CD14-positive monocyte (primary cell): ENCODE measurements around the gene ASTN2. TPM values are rescaled to one million over a fixed set of nuclear protein-coding genes. Genes with fewer than 3 reads are reported as not detected.

Experiments used
- DNase-seq, 3 donors: peaks; one replicate each; pipeline ENCODE4 v3.0.0-alpha.2; 2011 to 2022
- H2AFZ ChIP-seq: 2 replicates; pipeline ENCODE4 v1.6.0; 2012; ENCODE audit warnings: mild to moderate bottlenecking, low read depth, low read length, inconsistent platforms; ENCODE audit not compliant: insufficient read depth, poor library complexity, severe bottlenecking
- H3K27ac ChIP-seq, 2 donors: 1 replicate in 1 of 2; 2 replicates in 1 of 2; pipeline ENCODE4 v1.5.1; 2012 to 2013; ENCODE audit warnings: low read length in 2 of 2, control low read depth in 1 of 2, inconsistent platforms in 1 of 2, low read depth in 1 of 2, mild to moderate bottlenecking in 1 of 2
- H3K27me3 ChIP-seq, 2 donors: one replicate each; pipeline versions ENCODE4 v1.6.0 to v1.6.1; 2011 to 2013; ENCODE audit warnings: low read length in 2 of 2; ENCODE audit not compliant: control insufficient read depth in 2 of 2, insufficient read depth in 2 of 2
- H3K36me3 ChIP-seq, 2 donors: replicated peaks in 1 of 2; 1 replicate in 1 of 2; 2 replicates in 1 of 2; pipeline versions ENCODE4 v1.5.1 to v1.6.1; 2012 to 2013; ENCODE audit warnings: low read length in 2 of 2, control low read depth in 1 of 2, inconsistent platforms in 1 of 2, mild to moderate bottlenecking in 1 of 2; ENCODE audit not compliant: insufficient read depth in 2 of 2, control insufficient read depth in 1 of 2
- H3K4me1 ChIP-seq, 2 donors: 1 replicate in 1 of 2; 2 replicates in 1 of 2; pipeline versions ENCODE4 v1.5.1 to v1.6.1; 2012 to 2013; ENCODE audit warnings: low read length in 2 of 2, control low read depth in 1 of 2, inconsistent platforms in 1 of 2, mild to moderate bottlenecking in 1 of 2, moderate library complexity in 1 of 2; ENCODE audit not compliant: insufficient read depth in 2 of 2, control insufficient read depth in 1 of 2
- H3K4me2 ChIP-seq: replicated peaks from 2 replicates; pipeline ENCODE3; 2012; ENCODE audit warnings: low read length, moderate library complexity, mild to moderate bottlenecking; ENCODE audit not compliant: poor library complexity, severe bottlenecking; ENCODE audit errors: extremely low read depth
- H3K4me3 ChIP-seq, 3 experiments: fragments of 200-600 bp in 1 of 3; sonication (generic) in 1 of 3; replicated peaks in 1 of 3; 1 replicate in 2 of 3; 2 replicates in 1 of 3; pipeline ENCODE4 v1.5.1; 2011 to 2013; ENCODE audit warnings: low read length in 3 of 3, mild to moderate bottlenecking in 3 of 3, control low read depth in 2 of 3, low read depth in 2 of 3, inconsistent platforms in 1 of 3, moderate library complexity in 1 of 3
- H3K79me2 ChIP-seq: 2 replicates; pipeline ENCODE4 v1.6.0; 2012; ENCODE audit warnings: mild to moderate bottlenecking, control low read depth, inconsistent platforms, low read length, moderate library complexity; ENCODE audit not compliant: insufficient read depth
- H3K9ac ChIP-seq: 2 replicates; pipeline ENCODE4 v1.6.0; 2017; ENCODE audit warnings: low read length, mild to moderate bottlenecking; ENCODE audit not compliant: insufficient read depth, poor library complexity, severe bottlenecking
- H3K9me3 ChIP-seq, 2 donors: replicated peaks in 1 of 2; 1 replicate in 1 of 2; 2 replicates in 1 of 2; pipeline versions ENCODE4 v1.5.1 to v1.6.1; 2012 to 2013; ENCODE audit warnings: low read length in 2 of 2, control low read depth in 1 of 2; ENCODE audit not compliant: control insufficient read depth in 1 of 2, insufficient read depth in 1 of 2
- H4K20me1 ChIP-seq: 2 replicates; pipeline ENCODE4 v1.6.0; 2012; ENCODE audit warnings: mild to moderate bottlenecking, low read length, control low read depth, moderate library complexity; ENCODE audit not compliant: insufficient read depth
- H3K27ac Mint-ChIP-seq, 7 donors: one replicate each; pipeline ENCODE4 v1.8.0; 2020; ENCODE audit warnings: mild to moderate bottlenecking in 7 of 7, mixed read lengths in 7 of 7, moderate library complexity in 6 of 7, inconsistent platforms in 2 of 7
- H3K27me3 Mint-ChIP-seq, 3 donors: one replicate each; pipeline ENCODE4 v1.8.0; 2021 to 2022; ENCODE audit warnings: low read depth in 3 of 3, mild to moderate bottlenecking in 3 of 3, mixed read lengths in 3 of 3, moderate library complexity in 3 of 3, inconsistent platforms in 1 of 3
- H3K36me3 Mint-ChIP-seq, 2 donors: one replicate each; pipeline ENCODE4 v1.8.0; 2020; ENCODE audit warnings: mixed read lengths in 2 of 2, inconsistent platforms in 1 of 2, mild to moderate bottlenecking in 1 of 2
- H3K4me1 Mint-ChIP-seq: one replicate; pipeline ENCODE4 v1.8.0; 2020; ENCODE audit warnings: mild to moderate bottlenecking, mixed read lengths
- H3K4me3 Mint-ChIP-seq, 2 donors: one replicate each; pipeline ENCODE4 v1.8.0; 2020; ENCODE audit warnings: mild to moderate bottlenecking in 2 of 2, mixed read lengths in 2 of 2, moderate library complexity in 1 of 2
- H3K9me3 Mint-ChIP-seq, 7 donors: one replicate each; pipeline ENCODE4 v1.8.0; 2020 to 2022; ENCODE audit warnings: mixed read lengths in 7 of 7, mild to moderate bottlenecking in 6 of 7, moderate library complexity in 6 of 7, inconsistent platforms in 2 of 7
- CTCF ChIP-seq: fragments of 200-600 bp; IDR thresholded peaks from one replicate; pipeline ENCODE4 v1.8.0; 2022; ENCODE audit warnings: antibody characterized with exemption, mild to moderate bottlenecking
- WGBS: methylation state at CpG from one replicate; pipeline ENCODE4 v1.1.5; 2013; ENCODE audit warnings: missing lambda C conversion rate; ENCODE audit not compliant: insufficient coverage; 5-methylcytosine and 5-hydroxymethylcytosine counted together
- intact Hi-C, 2 donors: fragments of 100-400 bp; cut with micrococcal nuclease; formaldehyde crosslinking; loops; one replicate each; pipeline versions ENCODE4 v1.15.0 to v1.15.1; 2023
- polyA plus RNA-seq, 3 donors: library from polyadenylated mRNA; depleted of rRNA in 1 of 3; unstranded in 2 of 3; stranded (reverse) in 1 of 3; fragments of 300-500 nt in 2 of 3; fragments of >200 nt in 1 of 3; fragmentation: Illumina TruSeq in 2 of 3; gene quantifications; 1 replicate in 2 of 3; 2 replicates in 1 of 3; pipeline ENCODE4 v1.2.3, GENCODE V29; 2012 to 2021

ASTN2 gene
- polyA plus RNA-seq, 3 donors, result not detected

- H3K79me2 ChIP-seq, result no peaks in the 10 kb centered on the region
- intact Hi-C loops, result loop anchor here (5.0 to 10.0 kb wide), 2 partner anchors 77 to 980 kb away; no protein-coding TSS in a partner anchor
- no peak overlapping the region for H3K4me2 ChIP-seq
- no peaks in the 10 kb centered on the region for H3K9me3 ChIP-seq
- no peak overlapping the region for H3K27ac ChIP-seq
- Mint-ChIP-seq H3K4me1 (no peaks in the 10 kb centered on the region), H3K27me3 (peaks cover 0 to 2% (median 2%) of the 10 kb centered on the region in 3 donors), H3K27ac (no peak overlapping the region), H3K4me3 (no peak overlapping the region), H3K36me3 (no peaks in the 10 kb centered on the region), H3K9me3 (no peaks in the 10 kb centered on the region)
- H2AFZ ChIP-seq, result no peak overlapping the region
- H3K4me3 ChIP-seq, result no peak overlapping the region
- WGBS, result 38% methylated on average over 5 of the region's 12 CpGs
- H3K27me3 ChIP-seq, result no peaks in the 10 kb centered on the region
- peak; percentile 88 for TF ChIP-seq CTCF
- H4K20me1 ChIP-seq, result no peaks in the 10 kb centered on the region
- DNase-seq, result peak; percentile 51 to 61 (median 53)
- no peak overlapping the region for H3K9ac ChIP-seq
- no peaks in the 10 kb centered on the region for H3K4me1 ChIP-seq
- H3K36me3 ChIP-seq, result no peaks in the 10 kb centered on the region
Observed at GRCh38 chr9:116572095-116572748, 842.6 kb downstream of the ASTN2 start.

GRCh38 chr9:116569111-116569510, 845.7 kb downstream of the ASTN2 start:
- Histone ChIP-seq H3K4me2 (no peak overlapping the region), H3K27me3 (no peaks in the 10 kb centered on the region), H3K4me3 (no peak overlapping the region), H3K4me1 (no peaks in the 10 kb centered on the region), H3K27ac (no peak overlapping the region), H2AFZ (no peak overlapping the region), H3K79me2 (no peaks in the 10 kb centered on the region), H3K9me3 (no peaks in the 10 kb centered on the region), H3K36me3 (no peaks in the 10 kb centered on the region), H4K20me1 (no peaks in the 10 kb centered on the region), H3K9ac (no peak overlapping the region)
- TF ChIP-seq CTCF, result no peak
- peaks cover 0 to 2% (median 1%) of the 10 kb centered on the region in 3 donors for H3K27me3 Mint-ChIP-seq
- 80% methylated on average over 2 of the region's 5 CpGs for WGBS
- H3K4me3 Mint-ChIP-seq, result no peak overlapping the region
- H3K36me3 Mint-ChIP-seq, result no peaks in the 10 kb centered on the region
- no peaks in the 10 kb centered on the region for H3K9me3 Mint-ChIP-seq
- peaks cover 4% of the 10 kb centered on the region for H3K4me1 Mint-ChIP-seq
- no peak overlapping the region for H3K27ac Mint-ChIP-seq
- intact Hi-C loops, result no loop called here
- no peak for DNase-seq
